ENCODE data around the gene METTL1.

METTL1 gene

DNA sequence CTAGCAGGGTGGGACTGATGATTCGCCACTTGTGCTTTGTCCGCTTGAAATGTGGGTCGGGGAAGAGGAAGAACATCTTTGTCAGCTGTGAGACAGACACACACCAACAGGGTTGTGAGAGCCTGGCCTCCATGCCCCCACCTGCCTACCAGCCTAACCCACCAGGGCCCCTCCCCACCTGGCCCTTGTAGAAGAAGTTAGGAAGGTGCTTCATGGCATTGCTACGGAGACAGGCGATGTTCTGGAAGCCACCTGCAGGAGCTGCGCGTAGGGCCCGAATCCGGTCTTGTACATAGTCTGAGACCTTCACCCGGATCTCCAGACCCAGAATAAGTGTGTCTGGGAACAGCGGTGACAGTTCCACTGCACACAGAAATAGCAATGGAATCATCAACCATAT is 2.3 kb downstream of the METTL1 start:
- intact Hi-C loops (cut with DNase I; ENCODE audit: low total_unique reads) = no loop called here
- peaks cover 0 to 50% (median 43%) of the 10 kb centered on the region in 4 donors for H3K4me1 ChIP-seq

GRCh38 chr12:57767876-57768275 is 4.0 kb downstream of the METTL1 start:
- Histone ChIP-seq H3K27ac (no peak overlapping the region), H3K36me3 (peaks cover 0 to 17% (median 12%) of the 10 kb centered on the region in 3 donors), H3K4me1 (peaks cover 0 to 44% (median 39%) of the 10 kb centered on the region in 4 donors), H3K4me3 (no peak overlapping the region), H3K27me3 (peaks cover 0 to 33% of the 10 kb centered on the region in 2 donors), H3K9me3 (no peaks in the 10 kb centered on the region)
- TF ChIP-seq, protein P1, sequence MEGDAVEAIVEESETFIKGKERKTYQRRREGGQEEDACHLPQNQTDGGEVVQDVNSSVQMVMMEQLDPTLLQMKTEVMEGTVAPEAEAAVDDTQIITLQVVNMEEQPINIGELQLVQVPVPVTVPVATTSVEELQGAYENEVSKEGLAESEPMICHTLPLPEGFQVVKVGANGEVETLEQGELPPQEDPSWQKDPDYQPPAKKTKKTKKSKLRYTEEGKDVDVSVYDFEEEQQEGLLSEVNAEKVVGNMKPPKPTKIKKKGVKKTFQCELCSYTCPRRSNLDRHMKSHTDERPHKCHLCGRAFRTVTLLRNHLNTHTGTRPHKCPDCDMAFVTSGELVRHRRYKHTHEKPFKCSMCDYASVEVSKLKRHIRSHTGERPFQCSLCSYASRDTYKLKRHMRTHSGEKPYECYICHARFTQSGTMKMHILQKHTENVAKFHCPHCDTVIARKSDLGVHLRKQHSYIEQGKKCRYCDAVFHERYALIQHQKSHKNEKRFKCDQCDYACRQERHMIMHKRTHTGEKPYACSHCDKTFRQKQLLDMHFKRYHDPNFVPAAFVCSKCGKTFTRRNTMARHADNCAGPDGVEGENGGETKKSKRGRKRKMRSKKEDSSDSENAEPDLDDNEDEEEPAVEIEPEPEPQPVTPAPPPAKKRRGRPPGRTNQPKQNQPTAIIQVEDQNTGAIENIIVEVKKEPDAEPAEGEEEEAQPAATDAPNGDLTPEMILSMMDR (IDR thresholded peaks at IDR 0.05) = no peak
- DNase-seq = peak in 1 of 2 donors; percentile 42
- intact Hi-C loops (cut with DNase I; ENCODE audit: low total_unique reads) = no loop called here

More for the DNA sequence above, 2.3 kb downstream of the METTL1 start:
- no peaks in the 10 kb centered on the region for H3K9me3 ChIP-seq
- peaks cover 0 to 16% of the 10 kb centered on the region in 2 donors for H3K27me3 ChIP-seq
- no peak overlapping the region for H3K27ac ChIP-seq
- TF ChIP-seq, protein P1 (IDR thresholded peaks at IDR 0.05) = no peak
- DNase-seq = no peak
- peaks cover 0 to 17% (median 12%) of the 10 kb centered on the region in 3 donors for H3K36me3 ChIP-seq
- H3K4me3 ChIP-seq = no peak overlapping the region

DNA sequence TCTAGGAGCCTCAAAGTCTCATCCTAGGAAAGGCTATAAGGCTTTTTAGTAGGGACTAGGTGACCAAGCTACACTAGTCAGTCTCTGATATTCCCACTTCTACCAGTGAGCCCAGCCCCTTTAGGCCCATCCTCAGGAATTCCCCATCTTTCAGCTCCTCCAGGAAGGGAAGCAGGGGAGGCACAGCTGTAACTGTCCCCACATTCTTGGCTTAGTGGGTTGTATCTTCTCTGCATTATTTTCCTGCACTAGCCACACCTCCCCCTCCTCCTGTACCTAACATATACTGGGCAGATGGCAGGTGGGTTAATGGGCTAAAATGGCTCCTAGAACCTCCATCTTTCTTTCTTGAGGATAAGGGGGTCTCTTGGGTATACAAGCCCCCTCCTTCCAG is 4.6 kb downstream of the METTL1 start:
- intact Hi-C loops (cut with DNase I; ENCODE audit: low total_unique reads) = no loop called here
- Histone ChIP-seq H3K9me3 (no peaks in the 10 kb centered on the region), H3K36me3 (peaks cover 0 to 17% (median 12%) of the 10 kb centered on the region in 3 donors), H3K27ac (no peak overlapping the region), H3K27me3 (peaks cover 0 to 39% of the 10 kb centered on the region in 2 donors), H3K4me1 (peaks cover 0 to 44% (median 39%) of the 10 kb centered on the region in 4 donors), H3K4me3 (peak overlapping the region in 1 of 2 donors; percentile 50)
- TF ChIP-seq, protein P1 (IDR thresholded peaks at IDR 0.05) = no peak
- no peak for DNase-seq

GRCh38 chr12:57766464-57767304 is 5.2 kb downstream of the METTL1 start, which contains the start of gene CYP27B1:
CYP27B1 (minus strand) TSS chr12:57767078; CDS start chr12:57767041, 37 bp downstream.
- peak within 1 kb of the TSS; percentile 26 to 50 for H3K4me3 ChIP-seq

GRCh38 chr12:57765698-57766463 is 6.0 kb downstream of the METTL1 start:
- TF ChIP-seq, protein P1 (IDR thresholded peaks at IDR 0.05) = no peak
- Histone ChIP-seq H3K4me1 (peaks cover 0 to 35% (median 31%) of the 10 kb centered on the region in 4 donors), H3K36me3 (peaks cover 0 to 17% (median 12%) of the 10 kb centered on the region in 3 donors), H3K4me3 (peak overlapping the region; percentile 26 to 50), H3K9me3 (no peaks in the 10 kb centered on the region), H3K27ac (no peak overlapping the region), H3K27me3 (peaks cover 0 to 48% of the 10 kb centered on the region in 2 donors)
- intact Hi-C loops (cut with DNase I; ENCODE audit: low total_unique reads) = no loop called here
- DNase-seq = peak in 1 of 2 donors; percentile 62

More at GRCh38 chr12:57766464-57767304, 5.2 kb downstream of the METTL1 start, which contains the start of gene CYP27B1:
- H3K27ac ChIP-seq = no peak within 1 kb of the TSS
- H3K4me1 ChIP-seq = peaks cover 0 to 43% (median 38%) of the 10 kb centered on the region in 4 donors
- intact Hi-C loops (cut with DNase I; ENCODE audit: low total_unique reads) = no loop called here
- peaks cover 0 to 45% of the 10 kb centered on the region in 2 donors for H3K27me3 ChIP-seq
- peak in 1 of 2 donors; percentile 70 for DNase-seq
- peaks cover 0 to 17% (median 12%) of the 10 kb centered on the region in 3 donors for H3K36me3 ChIP-seq
- no peaks in the 10 kb centered on the region for H3K9me3 ChIP-seq
- TF ChIP-seq, protein P1 (IDR thresholded peaks at IDR 0.05) = no peak
